GM12878 (cell line): ENCODE data around the gene LRBA.

Experiments
- ASH2L ChIP-seq: fragments of 300-600, 200-600 bp; sonication (generic); IDR thresholded peaks from 2 replicates; pipeline ENCODE4 v1.6.1; 2017; ENCODE audit warnings: low read depth, mild to moderate bottlenecking, borderline replicate concordance
- CTCF ChIP-seq, 3 experiments: IDR thresholded peaks in 2 of 3; conservative IDR thresholded peaks in 1 of 3; 2 replicates each; pipeline ENCODE4 v1.5.1; 2011; ENCODE audit warnings: low read depth in 3 of 3, low read length in 3 of 3, mild to moderate bottlenecking in 3 of 3, control low read depth in 2 of 3, moderate library complexity in 2 of 3, inconsistent platforms in 1 of 3, mixed read lengths in 1 of 3; ENCODE audit not compliant: control insufficient read depth in 2 of 3, insufficient read depth in 1 of 3; ENCODE audit errors: extremely low read depth in 1 of 3
- EGR1 ChIP-seq, 2 experiments: IDR thresholded peaks; 1 replicate in 1 of 2; 2 replicates in 1 of 2; pipeline ENCODE4 v1.6.1; 2011 to 2012; ENCODE audit warnings: low read depth in 2 of 2, low read length in 2 of 2, borderline replicate concordance in 1 of 2, mild to moderate bottlenecking in 1 of 2, moderate library complexity in 1 of 2
- EP300 ChIP-seq, 2 experiments: fragments of 150-350 bp in 1 of 2; IDR thresholded peaks; 2 replicates each; pipeline ENCODE4 v1.6.1; 2011 to 2012; ENCODE audit warnings: low read depth in 2 of 2, low read length in 2 of 2, borderline replicate concordance in 1 of 2, improper control_type of control experiment in 1 of 2, inconsistent platforms in 1 of 2; ENCODE audit not compliant: control insufficient read depth in 1 of 2
- FOS ChIP-seq: IDR thresholded peaks from 3 replicates; pipeline ENCODE4 v1.6.1; 2011; ENCODE audit warnings: borderline replicate concordance; ENCODE audit not compliant: insufficient read length; ENCODE audit errors: extremely low read depth
- PAX8 ChIP-seq: fragments of 450-650 bp; IDR thresholded peaks from 2 replicates; pipeline ENCODE4 v1.6.1; 2017; ENCODE audit warnings: mild to moderate bottlenecking, moderate library complexity
- POLR2AphosphoS5 ChIP-seq: IDR thresholded peaks from 2 replicates; pipeline ENCODE4 v1.6.1; 2011; ENCODE audit warnings: mild to moderate bottlenecking, low read length, inconsistent platforms
- RFX5 ChIP-seq: IDR thresholded peaks from 2 replicates; pipeline ENCODE4 v1.6.1; 2011; ENCODE audit warnings: low read depth, low read length, improper control_type of control experiment
- TAF1 ChIP-seq: IDR thresholded peaks from 2 replicates; pipeline ENCODE4 v1.6.1; 2011; ENCODE audit warnings: mild to moderate bottlenecking, low read depth, low read length, borderline replicate concordance
- TARDBP ChIP-seq: IDR thresholded peaks from 2 replicates; pipeline ENCODE4 v1.6.1; 2016; ENCODE audit warnings: borderline replicate concordance
- ZNF384 ChIP-seq: IDR thresholded peaks from 2 replicates; pipeline ENCODE4 v1.6.1; 2012; ENCODE audit warnings: low read depth, mild to moderate bottlenecking, low read length, improper control_type of control experiment, borderline replicate concordance
- TF ChIP-seq, protein P1 (sequence below): fragments of 450-650 bp; formaldehyde crosslinking; IDR thresholded peaks from 2 replicates; pipeline ENCODE4 v1.4.0; 2020; ENCODE audit warnings: mild to moderate bottlenecking, moderate library complexity

GRCh38 chr4:150821641-150822040 is 193.4 kb downstream of the LRBA start:
- TF ChIP-seq ASH2L (no peak), EP300 (IDR thresholded peaks at IDR 0.05; ENCODE audit: borderline replicate concordance in 1 of 2, control insufficient read depth in 1 of 2, low read depth in 2 of 2, low read length in 2 of 2) (no peak), ZNF384 (no peak), CTCF (IDR thresholded peaks at IDR 0.05 in 2 of 3, conservative IDR thresholded peaks at IDR 0.05 in 1 of 3; ENCODE audit: control insufficient read depth in 2 of 3, extremely low read depth in 1 of 3, insufficient read depth in 1 of 3, low read depth in 3 of 3, low read length in 3 of 3) (no peak), TAF1 (no peak), FOS (no peak), POLR2AphosphoS5 (no peak), TARDBP (no peak), RFX5 (no peak), EGR1 (IDR thresholded peaks at IDR 0.05; ENCODE audit: borderline replicate concordance in 1 of 2, low read depth in 2 of 2, low read length in 2 of 2) (no peak), PAX8 (no peak)
- TF ChIP-seq, protein P1, sequence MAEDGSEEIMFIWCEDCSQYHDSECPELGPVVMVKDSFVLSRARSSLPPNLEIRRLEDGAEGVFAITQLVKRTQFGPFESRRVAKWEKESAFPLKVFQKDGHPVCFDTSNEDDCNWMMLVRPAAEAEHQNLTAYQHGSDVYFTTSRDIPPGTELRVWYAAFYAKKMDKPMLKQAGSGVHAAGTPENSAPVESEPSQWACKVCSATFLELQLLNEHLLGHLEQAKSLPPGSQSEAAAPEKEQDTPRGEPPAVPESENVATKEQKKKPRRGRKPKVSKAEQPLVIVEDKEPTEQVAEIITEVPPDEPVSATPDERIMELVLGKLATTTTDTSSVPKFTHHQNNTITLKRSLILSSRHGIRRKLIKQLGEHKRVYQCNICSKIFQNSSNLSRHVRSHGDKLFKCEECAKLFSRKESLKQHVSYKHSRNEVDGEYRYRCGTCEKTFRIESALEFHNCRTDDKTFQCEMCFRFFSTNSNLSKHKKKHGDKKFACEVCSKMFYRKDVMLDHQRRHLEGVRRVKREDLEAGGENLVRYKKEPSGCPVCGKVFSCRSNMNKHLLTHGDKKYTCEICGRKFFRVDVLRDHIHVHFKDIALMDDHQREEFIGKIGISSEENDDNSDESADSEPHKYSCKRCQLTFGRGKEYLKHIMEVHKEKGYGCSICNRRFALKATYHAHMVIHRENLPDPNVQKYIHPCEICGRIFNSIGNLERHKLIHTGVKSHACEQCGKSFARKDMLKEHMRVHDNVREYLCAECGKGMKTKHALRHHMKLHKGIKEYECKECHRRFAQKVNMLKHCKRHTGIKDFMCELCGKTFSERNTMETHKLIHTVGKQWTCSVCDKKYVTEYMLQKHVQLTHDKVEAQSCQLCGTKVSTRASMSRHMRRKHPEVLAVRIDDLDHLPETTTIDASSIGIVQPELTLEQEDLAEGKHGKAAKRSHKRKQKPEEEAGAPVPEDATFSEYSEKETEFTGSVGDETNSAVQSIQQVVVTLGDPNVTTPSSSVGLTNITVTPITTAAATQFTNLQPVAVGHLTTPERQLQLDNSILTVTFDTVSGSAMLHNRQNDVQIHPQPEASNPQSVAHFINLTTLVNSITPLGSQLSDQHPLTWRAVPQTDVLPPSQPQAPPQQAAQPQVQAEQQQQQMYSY: no peak
